GM12873 (cell line): ENCODE data around the gene NLRP9.
A peak's percentile ranks its signal among the peaks of the same experiment; 100 is the strongest.

Source experiments
- TF ChIP-seq, protein P1 (sequence below): IDR thresholded peaks from 2 replicates; pipeline ENCODE4 v1.5.1; 2012; ENCODE audit warnings: low read depth, mild to moderate bottlenecking, moderate library complexity, low read length, control low read depth; ENCODE audit not compliant: insufficient read depth; ENCODE audit errors: missing control alignments

Gene NLRP9

DNA sequence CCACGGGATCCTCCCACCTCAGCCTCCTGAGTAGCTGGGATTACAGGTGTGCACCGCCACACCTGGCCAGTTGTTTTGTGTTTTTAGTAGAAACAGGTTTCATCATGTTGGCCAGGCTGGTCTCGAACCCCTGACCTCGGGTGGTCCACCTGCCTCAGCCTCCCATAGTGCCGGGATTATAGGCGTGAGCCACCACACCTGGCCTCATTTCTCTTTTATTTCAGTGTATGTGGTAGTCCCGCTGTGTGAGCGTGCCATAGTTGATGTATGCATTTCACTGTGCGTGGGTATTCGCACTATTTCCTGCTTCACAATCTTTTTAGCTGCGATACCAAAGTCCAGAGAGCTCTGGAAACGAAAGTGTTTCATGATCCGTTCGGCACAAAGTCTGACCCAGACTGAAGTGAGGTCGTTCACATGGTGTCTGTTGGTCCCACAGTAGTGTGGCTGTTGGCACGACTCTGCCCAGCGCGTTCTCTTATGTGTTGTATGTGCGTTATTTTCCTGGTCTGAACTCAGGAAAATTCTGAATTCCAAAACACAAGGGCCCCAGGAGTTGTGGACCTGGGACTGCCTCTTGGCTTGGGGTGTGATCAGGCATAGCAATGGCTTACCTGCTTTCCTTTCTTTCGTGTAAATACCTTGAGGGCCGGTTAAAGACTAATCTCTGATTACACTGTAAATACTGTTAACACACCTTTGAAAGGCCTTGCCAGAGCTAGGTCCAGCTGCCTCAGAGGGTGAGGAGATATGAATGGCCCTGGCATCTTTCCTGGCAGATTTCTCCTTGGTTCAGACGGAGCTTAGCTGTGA lies 54.5 kb downstream of the NLRP9 start:
- TF ChIP-seq, protein P1, sequence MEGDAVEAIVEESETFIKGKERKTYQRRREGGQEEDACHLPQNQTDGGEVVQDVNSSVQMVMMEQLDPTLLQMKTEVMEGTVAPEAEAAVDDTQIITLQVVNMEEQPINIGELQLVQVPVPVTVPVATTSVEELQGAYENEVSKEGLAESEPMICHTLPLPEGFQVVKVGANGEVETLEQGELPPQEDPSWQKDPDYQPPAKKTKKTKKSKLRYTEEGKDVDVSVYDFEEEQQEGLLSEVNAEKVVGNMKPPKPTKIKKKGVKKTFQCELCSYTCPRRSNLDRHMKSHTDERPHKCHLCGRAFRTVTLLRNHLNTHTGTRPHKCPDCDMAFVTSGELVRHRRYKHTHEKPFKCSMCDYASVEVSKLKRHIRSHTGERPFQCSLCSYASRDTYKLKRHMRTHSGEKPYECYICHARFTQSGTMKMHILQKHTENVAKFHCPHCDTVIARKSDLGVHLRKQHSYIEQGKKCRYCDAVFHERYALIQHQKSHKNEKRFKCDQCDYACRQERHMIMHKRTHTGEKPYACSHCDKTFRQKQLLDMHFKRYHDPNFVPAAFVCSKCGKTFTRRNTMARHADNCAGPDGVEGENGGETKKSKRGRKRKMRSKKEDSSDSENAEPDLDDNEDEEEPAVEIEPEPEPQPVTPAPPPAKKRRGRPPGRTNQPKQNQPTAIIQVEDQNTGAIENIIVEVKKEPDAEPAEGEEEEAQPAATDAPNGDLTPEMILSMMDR, result no peak

DNA sequence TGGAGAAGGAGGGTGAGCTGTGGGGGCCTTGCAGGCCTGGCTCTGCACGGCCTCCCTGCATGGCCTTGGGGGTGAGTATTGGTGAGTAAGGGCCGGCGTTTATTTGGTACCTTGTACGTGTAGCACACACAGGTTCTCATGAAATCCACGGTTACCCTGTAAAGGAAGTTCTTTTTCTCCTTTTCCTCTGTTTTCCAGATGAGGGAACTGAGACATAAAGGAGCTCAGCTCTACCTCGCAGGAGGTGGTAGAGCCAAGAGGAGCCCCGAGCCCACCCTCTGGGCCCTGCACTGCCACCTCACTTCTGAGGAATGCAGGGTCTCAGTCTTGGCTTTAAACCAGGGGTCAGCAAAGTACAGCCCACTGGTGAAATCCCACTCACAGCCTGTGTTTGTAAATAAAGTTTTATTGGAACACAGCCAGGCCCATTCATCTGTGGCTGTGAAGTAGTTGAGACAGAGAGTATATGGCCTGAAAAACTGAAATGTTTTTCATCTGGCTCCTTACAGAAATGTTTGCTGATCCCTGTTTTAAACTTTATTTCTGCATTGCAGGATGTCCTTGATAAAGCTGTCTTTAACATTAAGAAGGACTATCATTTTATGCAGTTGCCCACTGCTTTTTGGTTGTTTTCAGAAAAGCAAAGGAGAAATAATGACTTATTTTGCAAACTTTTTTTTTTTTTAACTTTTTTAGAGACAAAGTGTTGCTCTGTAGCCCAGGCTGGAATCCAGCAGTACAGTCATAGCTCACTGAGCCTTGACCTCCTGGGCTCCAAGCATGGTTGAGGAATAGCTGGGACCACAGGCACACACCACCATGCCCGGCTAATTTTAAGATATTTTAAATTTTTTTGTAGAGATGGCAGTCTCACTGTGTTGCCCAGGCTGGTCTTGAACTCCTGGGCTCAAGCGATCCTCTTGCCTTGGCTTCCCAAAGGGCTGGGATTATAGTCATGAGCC lies 56.8 kb downstream of the NLRP9 start:
- TF ChIP-seq, protein P1, result no peak

DNA sequence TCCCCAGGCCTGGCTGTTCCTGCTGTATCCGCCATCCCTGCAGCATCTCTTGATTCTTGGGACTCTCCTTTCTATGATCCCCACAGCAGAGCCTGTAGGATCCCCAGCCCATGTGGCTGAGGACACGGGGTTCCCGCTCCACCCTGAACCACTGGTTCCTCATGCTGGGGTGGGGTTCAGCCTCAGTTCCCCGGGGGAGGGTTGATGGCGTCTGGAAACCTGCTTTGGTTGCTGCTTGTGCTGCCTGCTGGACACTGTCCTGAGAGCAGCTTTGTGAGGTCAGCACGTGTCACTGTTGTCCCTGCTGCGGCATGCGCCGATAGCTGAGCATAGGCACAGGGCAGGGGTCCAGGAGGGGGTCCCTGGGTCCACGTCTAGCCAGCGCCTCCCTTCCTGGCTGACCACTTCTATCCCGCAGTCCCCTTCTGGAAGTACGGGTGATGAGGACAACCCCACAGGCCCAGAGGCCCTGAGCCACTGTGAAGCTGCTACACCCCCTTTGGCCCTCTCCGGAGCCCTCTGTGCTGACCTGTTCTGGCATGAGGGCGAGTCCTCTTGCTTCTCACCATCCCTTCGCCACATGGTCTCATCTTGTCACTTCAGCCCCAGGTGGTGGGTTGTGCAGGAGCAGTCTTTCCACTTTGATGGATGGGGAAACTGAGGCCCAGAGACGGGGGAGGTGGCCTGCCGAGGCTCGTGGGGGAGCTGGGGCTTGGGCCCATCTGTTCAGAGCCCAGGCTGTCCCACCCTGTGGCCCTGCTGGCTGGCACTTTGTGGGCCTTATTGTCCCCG lies 57.7 kb downstream of the NLRP9 start:
- TF ChIP-seq, protein P1, result no peak

DNA sequence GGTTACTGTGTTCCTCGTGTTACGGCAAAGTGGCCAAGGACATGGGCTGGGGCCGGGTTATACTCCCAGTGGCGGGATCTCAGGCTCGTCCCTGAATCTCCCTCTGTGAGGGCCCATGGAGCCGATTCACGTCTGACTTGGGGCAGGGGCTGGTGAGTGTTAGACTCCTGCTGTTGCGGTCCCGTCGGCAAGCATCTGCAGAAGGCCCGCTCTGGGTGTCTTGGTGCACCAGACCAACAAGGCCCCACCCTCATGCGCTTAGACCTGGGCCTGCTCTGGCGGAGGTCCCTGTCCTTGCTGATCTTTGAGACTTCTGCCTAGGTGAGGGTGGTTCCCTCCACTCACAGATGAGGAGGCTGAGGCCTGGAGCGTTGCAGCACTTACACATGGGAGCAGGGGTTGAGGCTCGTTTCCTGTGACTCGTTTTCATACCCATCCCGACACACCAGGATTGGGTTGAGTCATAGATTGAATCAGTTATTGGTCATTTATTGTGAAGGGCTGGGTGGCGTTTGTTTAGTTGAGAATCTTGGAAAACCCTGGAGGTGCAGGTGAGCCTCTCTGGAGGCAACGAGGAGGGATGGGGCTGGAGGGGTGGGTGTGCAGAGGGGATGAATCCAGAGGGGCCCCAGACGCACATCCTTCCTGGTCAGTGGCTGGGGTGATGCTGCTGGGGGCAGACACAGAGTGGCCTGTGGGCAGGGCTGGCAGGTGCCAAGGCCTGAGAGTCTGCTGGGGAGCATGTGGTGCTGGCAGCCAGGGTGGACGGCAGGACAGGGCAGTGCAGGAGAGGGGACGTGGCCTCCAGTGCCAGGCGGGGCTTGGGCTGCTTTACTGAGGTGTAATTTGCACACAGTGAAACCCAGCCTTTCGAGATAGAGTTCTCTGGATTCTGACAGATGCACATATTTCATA lies 58.6 kb downstream of the NLRP9 start:
- TF ChIP-seq, protein P1, result no peak

DNA sequence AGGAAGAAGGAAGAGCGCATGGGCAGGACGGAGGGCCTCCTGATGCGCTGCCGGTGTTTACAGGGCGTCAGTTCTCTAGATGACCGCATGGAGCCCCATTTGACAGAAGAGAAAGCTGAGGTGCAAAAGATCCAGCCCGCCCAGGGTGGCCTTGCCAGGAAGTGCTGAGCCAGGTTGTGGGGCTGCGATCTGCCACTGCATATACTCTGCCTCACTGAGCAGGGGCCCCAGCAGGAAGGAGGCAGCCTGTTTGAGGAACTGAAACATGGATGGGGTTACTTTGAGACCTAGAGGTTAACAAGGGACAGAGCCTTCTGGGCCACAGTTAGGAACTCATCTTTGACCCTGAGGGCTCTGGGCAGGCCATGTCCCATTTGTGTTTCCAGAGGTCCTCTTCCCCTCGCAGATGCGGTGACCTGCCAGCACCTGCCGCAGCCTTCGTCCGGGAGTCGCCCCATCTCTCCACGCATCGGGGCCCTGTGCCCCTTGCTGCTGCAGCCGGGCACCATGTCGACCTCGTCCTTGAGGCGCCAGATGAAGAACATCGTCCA lies 60.0 kb downstream of the NLRP9 start:
- TF ChIP-seq, protein P1, result peak; percentile 64

GRCh38 chr19:55677572-55678028 lies 60.6 kb downstream of the NLRP9 start:
- TF ChIP-seq, protein P1, result no peak
